SU-DHL-6 (cell line): ENCODE results near the gene TNS1.

ENCODE experiments used
- H2AFZ ChIP-seq: fragments of 200-600 bp; sonication (generic); 2 replicates; pipeline ENCODE4 v1.6.1; 2014; ENCODE audit warnings: low read depth, mild to moderate bottlenecking, moderate library complexity, mixed read lengths, antibody characterized with exemption, low read length; ENCODE audit not compliant: severe bottlenecking
- H3F3A ChIP-seq: fragments of 200-600 bp; shearing (Covaris generic); 2 replicates; pipeline ENCODE4 v1.6.0; 2016; ENCODE audit warnings: antibody characterized with exemption, mild to moderate bottlenecking; ENCODE audit not compliant: insufficient read depth
- H3K27ac ChIP-seq: fragments of 200-600 bp; sonication (generic); 2 replicates; pipeline ENCODE4 v1.5.1; 2016; ENCODE audit warnings: low read depth, mild to moderate bottlenecking, low read length, moderate library complexity, mixed read lengths
- H3K27me3 ChIP-seq: fragments of 200-600 bp; sonication (generic), shearing (Covaris generic); 2 replicates; pipeline ENCODE4 v1.6.0; 2014; ENCODE audit warnings: mild to moderate bottlenecking, low read length
- H3K36me3 ChIP-seq: fragments of 200-600 bp; sonication (generic); 2 replicates; pipeline ENCODE4 v1.6.1; 2014; ENCODE audit warnings: mild to moderate bottlenecking, low read length, mixed read lengths
- H3K4me2 ChIP-seq: fragments of 300-600, 200-600 bp; shearing (Covaris generic), sonication (generic); 2 replicates; pipeline ENCODE4 v1.6.0; 2014; ENCODE audit warnings: low read length, low read depth, mild to moderate bottlenecking; ENCODE audit not compliant: poor library complexity, severe bottlenecking
- H3K4me3 ChIP-seq: fragments of 200-600 bp; sonication (generic); 2 replicates; pipeline ENCODE4 v1.5.1; 2014; ENCODE audit warnings: antibody characterized with exemption, low read length, mild to moderate bottlenecking, mixed read lengths; ENCODE audit not compliant: insufficient read depth, poor library complexity, severe bottlenecking
- H3K79me2 ChIP-seq: fragments of 200-600 bp; sonication (generic); 2 replicates; pipeline ENCODE4 v1.6.1; 2014; ENCODE audit warnings: mild to moderate bottlenecking, low read length, moderate library complexity; ENCODE audit not compliant: insufficient read depth
- H3K9ac ChIP-seq: fragments of 200-600 bp; sonication (generic); 2 replicates; pipeline ENCODE4 v1.7.0; 2014; ENCODE audit warnings: mild to moderate bottlenecking, low read length
- H3K9me2 ChIP-seq: fragments of 200-600 bp; sonication (generic); replicated peaks from 2 replicates; pipeline ENCODE4 v1.6.1; 2014; ENCODE audit warnings: low read length; ENCODE audit not compliant: insufficient read depth
- H3K9me3 ChIP-seq: fragments of 200-600 bp; sonication (generic); 2 replicates; pipeline ENCODE4 v1.6.1; 2014; ENCODE audit warnings: low read length, mixed read lengths; ENCODE audit not compliant: insufficient read depth
- H4K20me1 ChIP-seq: fragments of 200-600 bp; sonication (generic); 2 replicates; pipeline ENCODE4 v1.6.1; 2014; ENCODE audit warnings: low read depth, mild to moderate bottlenecking, antibody characterized with exemption, low read length, moderate library complexity, mixed read lengths
- EZH2phosphoT487 ChIP-seq: fragments of 200-600 bp; sonication (generic), shearing (Covaris generic); conservative IDR thresholded peaks from 2 replicates; pipeline ENCODE4 v1.6.1; 2018; ENCODE audit warnings: mild to moderate bottlenecking, antibody characterized with exemption, low read length, moderate library complexity, mixed read lengths
- TF ChIP-seq, protein P1 (sequence below): fragments of 200-600 bp; sonication (generic); IDR thresholded peaks from one replicate; pipeline ENCODE4 v1.5.1; 2017; ENCODE audit warnings: antibody characterized with exemption, mild to moderate bottlenecking, low read length, moderate library complexity; ENCODE audit not compliant: insufficient read depth, poor library complexity, severe bottlenecking

Gene TNS1

DNA sequence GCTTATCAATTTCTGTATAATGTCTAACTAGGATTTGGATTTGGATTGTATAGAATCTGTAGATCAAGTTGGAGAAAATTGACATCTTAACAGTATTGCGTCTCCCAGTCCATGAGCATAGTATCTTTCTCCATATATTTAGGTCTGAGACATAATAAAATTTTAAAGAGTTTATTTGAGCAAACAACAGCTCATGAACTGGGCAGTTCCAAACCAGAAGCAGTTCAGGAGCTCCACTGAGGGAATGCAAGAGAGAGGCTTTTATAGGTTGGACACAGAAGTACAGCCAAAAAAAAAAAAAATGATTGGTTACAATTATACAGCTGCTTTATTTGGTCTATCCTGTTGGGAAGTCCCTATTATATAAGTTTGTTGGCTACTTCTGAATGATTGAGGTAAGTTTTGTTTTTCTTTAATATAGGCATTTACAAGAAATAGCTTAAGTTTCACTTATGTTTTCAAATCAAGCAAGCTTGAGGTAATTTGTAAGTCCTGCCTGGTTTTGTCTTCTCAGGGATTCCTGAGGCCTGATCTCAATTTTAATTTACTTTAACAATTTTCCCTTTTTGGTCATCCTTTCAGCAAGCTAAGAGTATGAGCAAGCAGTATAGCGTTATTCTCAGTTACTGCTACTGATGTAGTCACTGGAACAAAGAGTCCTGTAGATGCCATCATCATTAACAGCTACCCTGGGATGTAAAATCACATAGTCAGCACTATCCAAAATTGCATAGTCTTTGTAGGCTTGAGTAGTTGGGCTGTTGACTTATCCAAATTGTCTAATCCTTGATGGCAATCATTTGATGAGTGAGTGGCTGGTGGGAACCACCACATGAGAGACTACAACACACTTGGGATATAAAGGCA lies 38.7 kb upstream of the TNS1 start:
- H3F3A ChIP-seq, result no peaks in the 10 kb centered on the region
- no peak for TF ChIP-seq EZH2phosphoT487
- TF ChIP-seq, protein P1, sequence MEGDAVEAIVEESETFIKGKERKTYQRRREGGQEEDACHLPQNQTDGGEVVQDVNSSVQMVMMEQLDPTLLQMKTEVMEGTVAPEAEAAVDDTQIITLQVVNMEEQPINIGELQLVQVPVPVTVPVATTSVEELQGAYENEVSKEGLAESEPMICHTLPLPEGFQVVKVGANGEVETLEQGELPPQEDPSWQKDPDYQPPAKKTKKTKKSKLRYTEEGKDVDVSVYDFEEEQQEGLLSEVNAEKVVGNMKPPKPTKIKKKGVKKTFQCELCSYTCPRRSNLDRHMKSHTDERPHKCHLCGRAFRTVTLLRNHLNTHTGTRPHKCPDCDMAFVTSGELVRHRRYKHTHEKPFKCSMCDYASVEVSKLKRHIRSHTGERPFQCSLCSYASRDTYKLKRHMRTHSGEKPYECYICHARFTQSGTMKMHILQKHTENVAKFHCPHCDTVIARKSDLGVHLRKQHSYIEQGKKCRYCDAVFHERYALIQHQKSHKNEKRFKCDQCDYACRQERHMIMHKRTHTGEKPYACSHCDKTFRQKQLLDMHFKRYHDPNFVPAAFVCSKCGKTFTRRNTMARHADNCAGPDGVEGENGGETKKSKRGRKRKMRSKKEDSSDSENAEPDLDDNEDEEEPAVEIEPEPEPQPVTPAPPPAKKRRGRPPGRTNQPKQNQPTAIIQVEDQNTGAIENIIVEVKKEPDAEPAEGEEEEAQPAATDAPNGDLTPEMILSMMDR, result no peak
- H3K36me3 ChIP-seq, result no peaks in the 10 kb centered on the region
- H3K4me3 ChIP-seq, result no peak overlapping the region
- H3K27ac ChIP-seq, result no peak overlapping the region
- no peaks in the 10 kb centered on the region for H3K9me2 ChIP-seq
- H3K4me2 ChIP-seq, result no peak overlapping the region
- no peak overlapping the region for H2AFZ ChIP-seq
- no peak overlapping the region for H3K9ac ChIP-seq
- H4K20me1 ChIP-seq, result no peaks in the 10 kb centered on the region
- H3K79me2 ChIP-seq, result no peaks in the 10 kb centered on the region
- H3K9me3 ChIP-seq, result peaks cover 6% of the 10 kb centered on the region; the same call in 1 of the 2 replicates
- no peaks in the 10 kb centered on the region for H3K27me3 ChIP-seq

DNA sequence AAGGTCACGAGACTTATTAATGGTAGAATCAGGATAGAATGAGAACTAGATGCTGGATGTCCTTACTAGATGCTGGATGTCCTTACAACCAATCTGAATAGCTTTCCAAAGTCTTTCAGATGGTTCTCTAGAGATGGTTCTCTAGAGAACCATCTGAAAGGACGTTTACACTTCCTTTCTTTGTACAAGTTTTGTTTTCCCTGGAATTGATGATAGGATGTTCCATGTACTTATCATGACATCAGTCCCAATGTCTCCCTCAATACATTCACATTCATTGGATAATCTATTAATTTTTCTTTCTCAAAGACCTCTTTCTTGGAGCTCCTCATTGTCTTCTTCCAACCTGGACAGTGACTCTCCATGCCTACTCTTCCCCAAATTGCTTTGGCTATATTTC lies 38.1 kb upstream of the TNS1 start:
- no peaks in the 10 kb centered on the region for H4K20me1 ChIP-seq
- H3K4me3 ChIP-seq, result no peak overlapping the region
- H3K27me3 ChIP-seq, result no peaks in the 10 kb centered on the region
- no peaks in the 10 kb centered on the region for H3K9me2 ChIP-seq
- no peaks in the 10 kb centered on the region for H3K36me3 ChIP-seq
- H2AFZ ChIP-seq, result no peak overlapping the region
- H3K79me2 ChIP-seq, result no peaks in the 10 kb centered on the region
- H3K27ac ChIP-seq, result no peak overlapping the region
- H3F3A ChIP-seq, result no peaks in the 10 kb centered on the region
- H3K9me3 ChIP-seq, result peaks cover 6% of the 10 kb centered on the region; the same call in 1 of the 2 replicates
- no peak overlapping the region for H3K9ac ChIP-seq
- no peak overlapping the region for H3K4me2 ChIP-seq
- TF ChIP-seq, protein P1, result no peak
- TF ChIP-seq EZH2phosphoT487, result no peak

DNA sequence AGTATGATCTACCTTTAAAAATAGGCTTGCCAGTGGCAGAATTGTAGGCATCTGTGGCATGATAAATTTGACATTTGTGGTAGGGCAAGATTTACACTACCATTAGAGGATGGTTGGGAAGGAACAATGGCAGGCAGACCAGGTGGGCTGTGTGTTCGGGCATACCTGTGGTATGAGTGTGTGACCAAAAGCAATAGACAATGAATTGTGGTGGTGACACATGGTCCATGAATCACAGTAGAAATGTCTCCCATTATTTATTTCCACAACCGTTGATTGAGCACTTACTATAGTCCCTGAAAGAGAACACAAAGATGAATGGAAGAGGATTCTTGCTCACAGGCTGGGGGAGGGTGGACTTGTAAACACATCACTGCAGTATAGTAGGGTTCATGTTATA lies 36.4 kb upstream of the TNS1 start:
- no peak overlapping the region for H3K9ac ChIP-seq
- no peaks in the 10 kb centered on the region for H3F3A ChIP-seq
- H4K20me1 ChIP-seq, result no peaks in the 10 kb centered on the region
- H2AFZ ChIP-seq, result no peak overlapping the region
- no peaks in the 10 kb centered on the region for H3K79me2 ChIP-seq
- H3K9me2 ChIP-seq, result no peaks in the 10 kb centered on the region
- peaks cover 6% of the 10 kb centered on the region; the same call in 1 of the 2 replicates for H3K9me3 ChIP-seq
- TF ChIP-seq, protein P1, result no peak
- TF ChIP-seq EZH2phosphoT487, result no peak
- H3K4me2 ChIP-seq, result no peak overlapping the region
- H3K27me3 ChIP-seq, result no peaks in the 10 kb centered on the region
- no peak overlapping the region for H3K4me3 ChIP-seq
- H3K27ac ChIP-seq, result no peak overlapping the region
- no peaks in the 10 kb centered on the region for H3K36me3 ChIP-seq
